AG04449 (cell line): ENCODE results near the gene MSMO1.
"Not testable (repeated sequence)": the region's sequence is repeated elsewhere in the genome, so short reads cannot be mapped to it uniquely, and the experiment has no call there.

Experiments used
- CTCF ChIA-PET: fragments of 350-600 bp; formaldehyde crosslinking; extraction: SDS; loops from one replicate; lab custom pipeline; 2021; ENCODE audit warnings: antibody characterized with exemption; lab: Yijun Ruan, JAX
- POLR2A ChIA-PET: fragments of 400-600, 350-600 bp; formaldehyde crosslinking; extraction: SDS; loops from one replicate; lab custom pipeline; 2020; ENCODE audit warnings: antibody characterized with exemption, inconsistent platforms; lab: Yijun Ruan, JAX
- DNase-seq: peaks from one replicate; pipeline ENCODE4 v3.0.0-alpha.2; 2010; ENCODE audit warnings: low read depth, low spot score
- H3K4me3 ChIP-seq: 2 replicates; pipeline ENCODE4 v1.5.1; 2011; ENCODE audit warnings: low read depth, mild to moderate bottlenecking, control low read depth, low read length
- TF ChIP-seq, protein P1 (sequence below): IDR thresholded peaks from one replicate; pipeline ENCODE4 v1.5.1; 2011; ENCODE audit warnings: mild to moderate bottlenecking, moderate library complexity, low read length, control low read depth, inconsistent platforms; ENCODE audit not compliant: insufficient read depth; ENCODE audit errors: missing control alignments

MSMO1 gene

DNA sequence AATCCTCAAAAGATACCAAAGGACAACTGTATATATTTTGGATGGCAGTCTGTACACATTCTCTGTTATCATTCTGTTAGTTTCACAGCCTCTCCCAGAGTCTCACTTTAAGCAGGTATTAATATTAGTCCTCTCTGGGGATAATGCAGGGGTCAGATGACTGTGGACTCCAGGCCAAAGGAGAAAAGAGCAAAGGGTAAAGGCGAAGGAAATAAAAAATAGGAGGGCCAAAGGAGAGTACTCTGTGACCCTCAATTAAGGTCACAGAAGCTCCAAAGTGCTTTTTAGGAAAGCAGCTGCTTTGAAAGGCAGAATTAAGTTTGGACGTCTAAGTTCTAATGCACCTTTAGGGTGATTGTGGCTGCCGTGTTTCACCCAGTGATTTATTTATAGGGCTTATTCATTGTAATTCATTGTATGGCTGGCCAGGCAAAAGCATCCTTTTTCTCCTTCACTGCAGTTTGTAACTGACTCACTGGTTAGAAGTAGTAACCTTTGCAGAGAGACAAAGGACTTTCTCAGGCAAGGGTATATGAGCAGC lies 7.8 kb downstream of the MSMO1 start:
- no peak overlapping the region for H3K4me3 ChIP-seq
- CTCF ChIA-PET, result no interaction called here
- TF ChIP-seq, protein P1, sequence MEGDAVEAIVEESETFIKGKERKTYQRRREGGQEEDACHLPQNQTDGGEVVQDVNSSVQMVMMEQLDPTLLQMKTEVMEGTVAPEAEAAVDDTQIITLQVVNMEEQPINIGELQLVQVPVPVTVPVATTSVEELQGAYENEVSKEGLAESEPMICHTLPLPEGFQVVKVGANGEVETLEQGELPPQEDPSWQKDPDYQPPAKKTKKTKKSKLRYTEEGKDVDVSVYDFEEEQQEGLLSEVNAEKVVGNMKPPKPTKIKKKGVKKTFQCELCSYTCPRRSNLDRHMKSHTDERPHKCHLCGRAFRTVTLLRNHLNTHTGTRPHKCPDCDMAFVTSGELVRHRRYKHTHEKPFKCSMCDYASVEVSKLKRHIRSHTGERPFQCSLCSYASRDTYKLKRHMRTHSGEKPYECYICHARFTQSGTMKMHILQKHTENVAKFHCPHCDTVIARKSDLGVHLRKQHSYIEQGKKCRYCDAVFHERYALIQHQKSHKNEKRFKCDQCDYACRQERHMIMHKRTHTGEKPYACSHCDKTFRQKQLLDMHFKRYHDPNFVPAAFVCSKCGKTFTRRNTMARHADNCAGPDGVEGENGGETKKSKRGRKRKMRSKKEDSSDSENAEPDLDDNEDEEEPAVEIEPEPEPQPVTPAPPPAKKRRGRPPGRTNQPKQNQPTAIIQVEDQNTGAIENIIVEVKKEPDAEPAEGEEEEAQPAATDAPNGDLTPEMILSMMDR, result no peak
- no peak for DNase-seq
- POLR2A ChIA-PET, result no interaction called here

DNA sequence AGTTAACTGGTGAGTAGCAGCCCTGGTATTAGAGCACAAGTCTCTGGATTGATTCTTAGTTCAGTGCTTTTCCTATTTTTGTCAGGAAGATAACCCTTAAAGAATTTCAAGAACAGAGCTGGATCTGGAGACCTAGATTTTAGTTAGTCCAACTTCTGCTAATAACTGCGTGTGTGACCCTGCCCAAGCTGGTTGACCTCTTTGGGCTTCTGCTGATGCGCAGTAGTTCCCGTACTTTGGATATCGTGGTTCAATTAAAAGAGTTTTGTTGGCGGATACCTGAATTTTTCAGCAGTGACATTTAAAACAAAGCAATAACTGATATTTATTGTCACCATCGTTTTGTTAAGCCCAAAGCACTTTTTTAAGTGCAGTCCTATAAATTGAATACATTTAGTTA lies 9.3 kb downstream of the MSMO1 start:
- TF ChIP-seq, protein P1, result no peak
- no peak overlapping the region for H3K4me3 ChIP-seq
- CTCF ChIA-PET, result no interaction called here
- POLR2A ChIA-PET, result no interaction called here
- DNase-seq, result no peak

DNA sequence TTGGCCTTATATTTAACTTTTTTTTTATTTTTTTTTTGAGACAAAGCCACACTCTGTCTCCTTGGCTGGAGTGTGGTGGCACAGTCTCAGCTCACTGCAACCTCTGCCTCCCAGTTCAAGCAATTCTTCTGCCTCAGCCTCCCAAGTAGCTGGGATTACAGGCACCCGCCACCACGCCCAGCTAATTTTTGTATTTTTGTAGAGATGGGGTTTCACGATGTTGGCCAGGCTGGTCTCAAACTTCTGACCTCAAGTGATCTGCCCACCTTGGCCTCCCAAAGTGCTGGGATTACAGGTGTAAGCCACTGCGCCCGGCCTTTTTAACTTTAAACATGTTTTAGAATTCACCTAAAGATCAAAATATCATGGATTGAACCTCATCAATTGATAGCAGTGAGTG lies 14.9 kb downstream of the MSMO1 start:
- DNase-seq, POLR2A ChIA-PET, H3K4me3 ChIP-seq: not testable (repeated sequence)
- CTCF ChIA-PET, result interaction anchor here (0.9 to 7.9 kb wide), 5 partner anchors 13 to 1679 kb away, joined by 3 to 117 read pairs (median 3); partner anchors contain the start of gene TMEM192

DNA sequence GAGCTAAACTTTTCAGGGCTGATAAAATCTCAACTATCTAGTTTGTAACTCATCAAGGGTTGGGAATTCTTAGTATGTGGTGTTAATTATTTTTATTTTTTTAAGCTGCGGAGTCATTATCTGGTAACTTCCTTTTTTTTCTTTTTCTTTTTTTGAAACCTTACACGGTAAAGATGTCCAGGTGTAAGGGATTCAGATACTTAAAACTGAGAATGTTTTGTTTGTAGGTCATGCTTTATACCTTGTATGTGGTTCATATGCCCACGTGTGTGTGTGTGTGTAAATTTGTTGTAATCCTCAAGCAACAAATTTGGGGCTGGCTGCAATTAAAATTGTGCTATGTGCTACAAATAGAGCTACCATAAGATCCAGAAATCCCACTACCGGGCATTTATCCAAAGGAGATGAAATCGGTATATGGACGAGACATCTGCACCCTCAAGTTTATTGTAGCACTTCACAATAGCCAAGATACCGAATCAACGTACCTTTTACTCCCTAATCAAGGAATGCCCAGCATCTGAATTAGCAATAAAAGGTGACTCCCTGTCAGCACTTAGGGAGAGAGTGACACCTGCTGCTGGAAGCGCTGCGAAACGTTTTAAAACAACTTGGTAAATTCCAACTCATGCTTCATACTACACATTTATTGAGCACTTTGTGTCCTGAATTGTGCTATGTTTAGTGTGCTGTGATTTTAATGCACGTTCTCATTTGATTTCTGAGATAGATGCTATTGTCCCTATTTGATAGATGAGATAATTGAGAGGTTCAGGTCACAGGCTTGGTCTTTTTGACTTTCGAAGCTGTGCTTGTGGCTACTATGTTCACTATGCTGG lies 16.1 kb downstream of the MSMO1 start:
- POLR2A ChIA-PET, result no interaction called here
- DNase-seq, result no peak
- CTCF ChIA-PET, result interaction anchor here (0.8 to 7.9 kb wide), 11 partner anchors 12 to 1678 kb away, joined by 3 to 117 read pairs (median 3); partner anchors contain the start of gene TMEM192
- no peak overlapping the region for H3K4me3 ChIP-seq
- TF ChIP-seq, protein P1, result peak; percentile 23

DNA sequence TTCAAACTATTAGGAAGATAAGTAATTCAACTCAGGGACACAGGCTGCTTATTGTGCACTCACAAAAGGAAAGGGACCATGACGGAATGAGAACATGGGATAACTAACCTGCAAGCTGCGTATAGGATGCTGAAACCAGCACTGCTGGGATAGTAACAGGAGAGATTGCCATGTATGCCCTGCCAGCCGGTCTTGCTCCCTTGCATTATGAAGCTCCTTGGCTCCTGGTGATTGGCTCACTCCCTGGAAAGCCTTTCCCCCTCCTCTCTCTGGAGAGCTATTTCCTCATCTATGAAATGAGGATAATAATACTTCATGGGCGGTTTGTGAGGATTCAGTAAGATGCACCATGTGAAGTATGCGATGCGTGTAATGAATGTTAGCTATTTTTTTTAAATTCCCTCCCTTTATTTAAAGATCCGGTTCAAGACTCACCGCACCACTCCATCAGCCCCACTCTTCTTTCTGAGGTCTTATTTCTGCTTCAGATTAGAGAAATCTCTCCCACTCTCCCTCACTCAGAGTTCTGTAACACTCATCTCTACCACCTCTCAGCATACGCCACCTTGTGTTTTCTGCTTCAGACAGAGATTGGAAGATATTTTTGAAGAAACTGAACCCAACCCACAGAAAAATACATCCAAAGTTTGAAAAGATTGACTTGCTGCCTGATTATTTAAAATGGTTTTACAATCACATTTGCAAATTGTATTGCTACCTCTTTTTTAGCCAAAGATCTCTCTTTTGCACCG lies 18.4 kb downstream of the MSMO1 start:
- TF ChIP-seq, protein P1, result peak; percentile 9
- ChIA-PET CTCF (interaction anchor here (1.4 to 7.9 kb wide), 3 partner anchors 10 to 215 kb away, joined by 4 to 117 read pairs (median 22); no protein-coding TSS in a partner anchor), POLR2A (no interaction called here)
- no peak for DNase-seq
- H3K4me3 ChIP-seq, result no peak overlapping the region

DNA sequence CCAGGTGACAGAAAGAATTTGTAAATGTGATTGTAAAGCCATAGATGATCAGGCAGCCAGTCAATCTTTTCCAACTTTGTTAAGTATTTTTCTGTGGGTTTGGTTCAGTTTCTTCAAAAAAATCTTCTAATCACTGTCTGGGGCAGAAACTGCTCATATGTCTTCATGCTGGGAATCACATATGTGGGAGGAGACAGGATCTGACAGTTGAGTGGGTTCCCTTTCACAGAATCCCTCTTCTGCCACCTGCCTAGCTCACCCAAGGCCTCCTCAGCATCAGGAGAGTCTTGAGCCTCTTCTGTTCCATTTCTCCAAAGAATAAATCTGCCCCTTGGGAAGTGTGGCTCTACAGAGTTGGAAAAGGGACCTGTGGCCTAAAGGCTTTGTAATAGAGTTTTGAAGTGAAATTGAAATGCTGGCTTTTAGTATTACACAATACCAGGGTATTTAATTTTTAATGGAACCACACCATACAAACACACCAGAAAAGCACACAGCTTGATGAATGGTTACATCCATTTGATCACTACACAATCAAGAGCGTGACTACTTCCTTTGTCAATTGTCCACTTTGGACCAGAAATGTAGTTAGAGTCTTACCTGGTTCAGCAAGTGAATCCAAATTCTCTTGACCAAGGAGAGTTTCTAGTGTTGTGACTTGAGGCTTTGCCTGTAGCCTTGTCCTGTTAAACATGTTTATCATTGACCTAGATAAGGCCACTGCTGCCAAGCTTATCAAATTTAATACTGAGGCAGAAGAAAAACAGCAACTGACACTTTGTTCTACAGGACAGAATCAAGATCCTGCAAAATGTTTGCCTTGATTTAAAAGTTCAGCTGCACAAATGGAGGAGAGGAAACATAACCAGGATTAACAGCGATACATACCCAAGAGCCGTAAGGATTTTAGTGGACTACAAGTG lies 20.4 kb downstream of the MSMO1 start:
- TF ChIP-seq, protein P1, result no peak

More for the DNA sequence above, 20.4 kb downstream of the MSMO1 start:
- ChIA-PET CTCF (interaction anchor here (1.0 to 7.9 kb wide), 3 partner anchors 8 to 217 kb away, joined by 3 to 117 read pairs (median 22); no protein-coding TSS in a partner anchor), POLR2A (no interaction called here)
- H3K4me3 ChIP-seq, result no peak overlapping the region
- DNase-seq, result no peak
